ENCODE data around the gene FLACC1.

The FLACC1 gene

DNA sequence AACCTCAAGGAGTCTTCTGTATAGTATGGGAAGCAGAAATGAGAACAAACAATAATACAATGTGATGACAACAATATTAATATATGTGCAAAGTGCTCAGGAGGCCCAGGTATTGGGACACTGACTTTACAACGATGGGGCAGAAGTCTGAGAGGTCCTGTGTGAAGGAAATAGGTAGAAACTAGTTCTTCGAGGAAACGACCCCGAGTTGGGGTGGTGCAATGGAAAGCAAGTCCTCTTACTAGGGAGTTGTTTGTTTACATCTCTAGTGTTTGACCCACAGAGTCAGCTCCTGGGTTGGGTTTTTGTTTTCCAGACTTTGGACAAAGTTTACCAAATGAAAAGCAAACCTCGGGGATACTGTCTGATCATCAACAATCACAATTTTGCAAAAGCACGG lies 80.6 kb downstream of the FLACC1 start:
- no peak for DNase-seq (ENCODE audit: low read depth)
- no peak overlapping the region for H3K4me3 ChIP-seq (ENCODE audit: low read length)
- TF ChIP-seq, protein P1, sequence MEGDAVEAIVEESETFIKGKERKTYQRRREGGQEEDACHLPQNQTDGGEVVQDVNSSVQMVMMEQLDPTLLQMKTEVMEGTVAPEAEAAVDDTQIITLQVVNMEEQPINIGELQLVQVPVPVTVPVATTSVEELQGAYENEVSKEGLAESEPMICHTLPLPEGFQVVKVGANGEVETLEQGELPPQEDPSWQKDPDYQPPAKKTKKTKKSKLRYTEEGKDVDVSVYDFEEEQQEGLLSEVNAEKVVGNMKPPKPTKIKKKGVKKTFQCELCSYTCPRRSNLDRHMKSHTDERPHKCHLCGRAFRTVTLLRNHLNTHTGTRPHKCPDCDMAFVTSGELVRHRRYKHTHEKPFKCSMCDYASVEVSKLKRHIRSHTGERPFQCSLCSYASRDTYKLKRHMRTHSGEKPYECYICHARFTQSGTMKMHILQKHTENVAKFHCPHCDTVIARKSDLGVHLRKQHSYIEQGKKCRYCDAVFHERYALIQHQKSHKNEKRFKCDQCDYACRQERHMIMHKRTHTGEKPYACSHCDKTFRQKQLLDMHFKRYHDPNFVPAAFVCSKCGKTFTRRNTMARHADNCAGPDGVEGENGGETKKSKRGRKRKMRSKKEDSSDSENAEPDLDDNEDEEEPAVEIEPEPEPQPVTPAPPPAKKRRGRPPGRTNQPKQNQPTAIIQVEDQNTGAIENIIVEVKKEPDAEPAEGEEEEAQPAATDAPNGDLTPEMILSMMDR (conservative IDR thresholded peaks at IDR 0.05; ENCODE audit: low read depth, low read length): no peak

DNA sequence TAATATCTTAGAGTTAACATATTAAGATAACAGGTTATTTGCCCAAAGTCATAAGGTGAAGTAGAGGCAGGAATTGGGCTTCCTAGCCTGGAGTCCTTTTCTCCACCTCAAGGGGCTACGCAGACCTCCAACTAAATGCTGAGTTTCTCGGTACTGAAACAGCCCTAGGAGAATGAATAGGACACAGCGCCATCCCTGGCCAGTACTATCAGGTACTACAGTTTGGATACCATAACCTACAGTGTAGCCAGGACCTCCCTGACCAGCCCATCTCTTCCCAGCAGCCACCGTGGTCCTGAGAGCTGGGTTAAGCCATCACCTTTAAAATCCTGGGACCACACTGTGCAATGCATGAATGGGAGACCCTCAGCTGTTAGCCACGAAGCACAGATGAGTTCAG lies 81.2 kb downstream of the FLACC1 start:
- H3K4me3 ChIP-seq (ENCODE audit: low read length): no peak overlapping the region
- TF ChIP-seq, protein P1 (conservative IDR thresholded peaks at IDR 0.05; ENCODE audit: low read depth, low read length): peak; percentile 3
- DNase-seq (ENCODE audit: low read depth): no peak

DNA sequence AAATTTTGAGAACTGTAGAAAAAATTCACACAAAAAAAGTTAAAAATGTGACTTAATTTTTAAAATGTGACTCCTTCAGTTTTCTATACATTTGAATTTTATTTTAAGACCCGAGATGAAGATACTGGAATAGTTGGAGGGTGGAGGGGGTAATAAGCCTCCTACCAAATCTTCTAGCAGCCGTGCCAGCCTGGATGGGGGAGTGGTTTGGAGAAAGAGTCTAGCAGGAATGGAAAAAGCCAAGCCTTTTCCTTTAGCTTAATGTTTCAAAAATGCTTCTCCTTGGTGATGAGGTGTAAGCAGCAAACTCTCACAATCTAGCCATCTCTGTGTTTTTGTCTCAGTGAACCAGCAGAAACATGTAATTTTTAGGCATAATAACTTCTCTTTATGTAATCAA lies 82.1 kb downstream of the FLACC1 start:
- TF ChIP-seq, protein P1 (conservative IDR thresholded peaks at IDR 0.05; ENCODE audit: low read depth, low read length): no peak
- no peak for DNase-seq (ENCODE audit: low read depth)
- H3K4me3 ChIP-seq (ENCODE audit: low read length): no peak overlapping the region

DNA sequence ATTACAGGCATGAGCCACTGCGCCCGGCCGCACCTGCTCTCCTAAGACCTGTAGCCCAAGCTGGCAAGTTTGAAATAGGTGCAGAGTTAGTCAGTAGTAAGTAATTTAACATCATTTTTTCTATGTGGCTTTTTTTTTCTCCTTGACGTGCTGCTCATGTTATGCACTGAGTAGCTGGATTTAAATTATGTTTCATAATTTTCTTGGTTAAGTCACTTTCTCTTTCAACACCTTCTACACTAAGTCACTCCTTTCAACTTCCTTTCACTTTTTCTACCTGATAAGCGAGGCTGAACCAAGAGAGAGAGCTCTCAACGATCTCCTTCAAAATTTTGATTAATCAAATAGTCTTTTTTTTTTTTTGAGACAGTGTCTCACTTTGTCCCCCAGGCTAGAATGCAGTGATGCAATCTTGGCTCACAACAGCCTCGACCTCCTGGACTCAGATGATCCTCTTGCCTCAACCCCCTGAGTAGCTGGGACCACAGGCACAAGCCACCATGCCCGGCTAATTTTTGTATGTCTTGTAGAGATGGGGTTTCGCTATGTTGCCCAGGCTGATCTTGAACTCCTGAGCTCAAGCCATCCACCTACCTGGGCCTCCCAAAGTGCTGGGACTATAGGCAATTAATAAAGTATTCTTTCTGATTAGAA lies 83.7 kb downstream of the FLACC1 start:
- DNase-seq (ENCODE audit: low read depth): no peak
- H3K4me3 ChIP-seq (ENCODE audit: low read length): no peak overlapping the region

DNA sequence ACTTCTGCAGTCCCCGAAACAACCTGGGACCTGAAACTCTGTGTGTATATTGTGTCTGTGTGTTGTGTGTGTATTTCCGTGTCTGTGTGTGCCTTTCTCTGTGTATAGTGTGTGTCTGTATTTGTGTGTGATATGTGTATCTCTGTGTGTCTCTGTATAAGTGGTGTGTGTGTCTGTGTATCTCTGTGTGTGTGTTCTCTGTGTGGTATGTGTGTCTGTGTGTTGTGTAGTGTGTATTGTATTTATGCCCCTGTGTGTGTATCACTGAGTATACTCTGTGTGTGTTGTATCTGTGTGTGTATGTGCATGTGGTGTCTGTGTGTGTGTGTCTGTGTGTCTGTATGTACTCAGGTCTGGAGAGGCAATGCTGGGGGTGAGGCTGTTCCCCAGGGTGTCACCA lies 85.2 kb downstream of the FLACC1 start:
- DNase-seq (ENCODE audit: low read depth): no peak
- no peak overlapping the region for H3K4me3 ChIP-seq (ENCODE audit: low read length)

More for the DNA sequence above, 83.7 kb downstream of the FLACC1 start:
- TF ChIP-seq, protein P1 (conservative IDR thresholded peaks at IDR 0.05; ENCODE audit: low read depth, low read length): no peak

DNA sequence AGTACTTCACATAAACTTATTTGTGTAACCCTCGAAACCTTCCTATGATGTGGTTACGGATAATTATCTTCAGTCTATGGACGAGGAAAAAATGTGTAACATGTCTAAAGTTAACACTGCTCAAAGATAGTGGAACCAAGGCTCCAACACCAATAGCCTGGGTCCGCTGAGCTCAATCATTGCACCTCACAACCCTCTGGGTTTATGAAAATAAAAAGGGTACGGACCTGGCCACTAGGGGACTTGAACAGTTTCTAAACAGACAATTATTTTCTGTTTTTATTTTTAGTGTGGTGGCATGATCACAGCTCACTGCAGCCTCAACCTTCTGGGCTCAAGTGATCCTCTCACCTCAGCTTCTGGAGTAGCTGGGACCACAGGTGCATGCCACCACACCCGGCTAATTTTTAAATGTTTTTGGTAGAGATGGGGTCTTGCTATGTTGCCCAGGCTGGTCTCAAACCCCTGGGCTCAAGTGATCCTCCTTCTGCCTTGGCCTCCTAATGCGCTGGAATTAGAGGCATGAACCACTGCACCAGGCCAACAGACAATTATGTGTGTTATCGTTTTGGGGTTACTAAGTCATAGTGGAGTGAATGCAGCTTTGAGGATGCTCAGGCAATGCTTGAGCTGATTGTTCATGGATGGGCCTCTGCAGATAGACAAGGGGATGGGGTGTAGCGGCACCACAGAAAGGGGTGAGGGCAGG lies 86.7 kb downstream of the FLACC1 start:
- DNase-seq (ENCODE audit: low read depth): no peak
- TF ChIP-seq, protein P1 (conservative IDR thresholded peaks at IDR 0.05; ENCODE audit: low read depth, low read length): no peak
- H3K4me3 ChIP-seq (ENCODE audit: low read length): no peak overlapping the region

More for the DNA sequence above, 85.2 kb downstream of the FLACC1 start:
- TF ChIP-seq, protein P1 (conservative IDR thresholded peaks at IDR 0.05; ENCODE audit: low read depth, low read length): no peak

DNA sequence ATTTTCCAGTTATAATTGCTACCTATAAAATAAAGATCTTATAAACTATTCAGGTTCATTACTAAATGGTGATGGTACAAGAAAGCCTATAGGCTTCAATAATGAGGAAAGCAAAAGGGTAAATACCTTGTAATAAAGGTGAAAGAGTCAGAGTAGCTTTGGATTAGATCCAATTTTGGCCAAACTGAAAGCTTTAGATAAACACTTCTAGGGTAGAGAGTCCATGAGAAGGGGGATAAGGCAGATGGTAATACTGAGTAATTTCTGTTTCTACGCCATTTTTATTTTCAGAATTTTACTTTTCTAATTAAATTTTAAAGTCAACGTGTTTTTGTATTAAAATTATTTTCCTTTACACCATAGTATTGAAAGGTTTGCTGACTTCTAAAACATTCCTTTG lies 87.4 kb downstream of the FLACC1 start:
- no peak overlapping the region for H3K4me3 ChIP-seq (ENCODE audit: low read length)
- TF ChIP-seq, protein P1 (conservative IDR thresholded peaks at IDR 0.05; ENCODE audit: low read depth, low read length): no peak

More for the DNA sequence above, 87.4 kb downstream of the FLACC1 start:
- DNase-seq (ENCODE audit: low read depth): no peak
